DOHH2 (cell line): ENCODE data around the gene COL4A1.

Experiments used
- H3F3A ChIP-seq: fragments of 200-600 bp; sonication (generic), shearing (Covaris generic); 2 replicates; pipeline ENCODE4 v1.6.0; 2016; ENCODE audit warnings: antibody characterized with exemption, mild to moderate bottlenecking; ENCODE audit not compliant: control insufficient read depth, insufficient read depth
- H3K27ac ChIP-seq: fragments of 200-600 bp; sonication (generic); 2 replicates; pipeline ENCODE4 v1.5.1; 2014; ENCODE audit warnings: low read depth, mild to moderate bottlenecking, low read length, moderate library complexity
- H3K27me3 ChIP-seq: fragments of 200-600 bp; sonication (generic); 2 replicates; pipeline ENCODE4 v1.6.1; 2014; ENCODE audit warnings: mild to moderate bottlenecking, low read length, mixed read lengths; ENCODE audit not compliant: control insufficient read depth
- H3K36me3 ChIP-seq: fragments of 200-600 bp; sonication (generic); 2 replicates; pipeline ENCODE4 v1.6.1; 2014; ENCODE audit warnings: mild to moderate bottlenecking, low read length, moderate library complexity, mixed read lengths; ENCODE audit not compliant: control insufficient read depth
- H3K4me1 ChIP-seq: fragments of 200-600 bp; sonication (generic); 2 replicates; pipeline ENCODE4 v1.6.1; 2014; ENCODE audit warnings: mild to moderate bottlenecking, low read length, mixed read lengths; ENCODE audit not compliant: control insufficient read depth
- H3K4me2 ChIP-seq: fragments of 200-600 bp; sonication (generic); 2 replicates; pipeline ENCODE4 v1.6.0; 2014; ENCODE audit warnings: mild to moderate bottlenecking, low read length, moderate library complexity
- H3K4me3 ChIP-seq: fragments of 200-600 bp; sonication (generic); 2 replicates; pipeline ENCODE4 v1.5.1; 2014; ENCODE audit warnings: mild to moderate bottlenecking, low read length, mixed read lengths
- H3K79me2 ChIP-seq: fragments of 200-600 bp; sonication (generic); 2 replicates; pipeline ENCODE4 v1.6.1; 2014; ENCODE audit warnings: mild to moderate bottlenecking, low read length, mixed read lengths; ENCODE audit not compliant: control insufficient read depth
- H3K9me2 ChIP-seq: fragments of 200-600 bp; sonication (generic); replicated peaks from 2 replicates; pipeline ENCODE4 v1.6.1; 2014; ENCODE audit warnings: mild to moderate bottlenecking, low read length, mixed read lengths; ENCODE audit not compliant: control insufficient read depth
- H3K9me3 ChIP-seq: fragments of 200-600 bp; sonication (generic); 2 replicates; pipeline ENCODE4 v1.6.1; 2014; ENCODE audit warnings: antibody characterized with exemption, low read length, mixed read lengths; ENCODE audit not compliant: control insufficient read depth, insufficient read depth
- H4K20me1 ChIP-seq: fragments of 200-600 bp; sonication (generic); 2 replicates; pipeline ENCODE4 v1.6.0; 2014; ENCODE audit warnings: low read depth, mild to moderate bottlenecking, antibody characterized with exemption, low read length, moderate library complexity; ENCODE audit not compliant: control insufficient read depth, insufficient read depth
- EZH2phosphoT487 ChIP-seq: fragments of 200-600 bp; sonication (generic); IDR thresholded peaks from 2 replicates; pipeline ENCODE4 v1.6.1; 2017; ENCODE audit warnings: borderline replicate concordance, mild to moderate bottlenecking, antibody characterized with exemption, low read length, moderate library complexity, mixed read lengths
- TF ChIP-seq, protein P1 (sequence below): fragments of 200-600 bp; sonication (generic); IDR thresholded peaks from one replicate; pipeline ENCODE4 v1.5.1; 2014; ENCODE audit warnings: antibody characterized with exemption, mild to moderate bottlenecking, low read depth, low read length; ENCODE audit not compliant: poor library complexity, severe bottlenecking

The COL4A1 gene

GRCh38 chr13:110306340-110306959 lies 507 bp downstream of the COL4A1 start:
- H3K79me2 ChIP-seq, result no peaks in the 10 kb centered on the region
- H3K9me2 ChIP-seq, result no peaks in the 10 kb centered on the region
- H4K20me1 ChIP-seq, result no peaks in the 10 kb centered on the region
- no peak overlapping the region for H3K4me2 ChIP-seq
- no peaks in the 10 kb centered on the region for H3K36me3 ChIP-seq
- H3K9me3 ChIP-seq, result no peaks in the 10 kb centered on the region
- H3K27me3 ChIP-seq, result 0 out of 2 replicates have a peak, but pooled peaks cover 5% of the 10 kb centered on the region
- H3K4me3 ChIP-seq, result no peak overlapping the region
- TF ChIP-seq, protein P1, sequence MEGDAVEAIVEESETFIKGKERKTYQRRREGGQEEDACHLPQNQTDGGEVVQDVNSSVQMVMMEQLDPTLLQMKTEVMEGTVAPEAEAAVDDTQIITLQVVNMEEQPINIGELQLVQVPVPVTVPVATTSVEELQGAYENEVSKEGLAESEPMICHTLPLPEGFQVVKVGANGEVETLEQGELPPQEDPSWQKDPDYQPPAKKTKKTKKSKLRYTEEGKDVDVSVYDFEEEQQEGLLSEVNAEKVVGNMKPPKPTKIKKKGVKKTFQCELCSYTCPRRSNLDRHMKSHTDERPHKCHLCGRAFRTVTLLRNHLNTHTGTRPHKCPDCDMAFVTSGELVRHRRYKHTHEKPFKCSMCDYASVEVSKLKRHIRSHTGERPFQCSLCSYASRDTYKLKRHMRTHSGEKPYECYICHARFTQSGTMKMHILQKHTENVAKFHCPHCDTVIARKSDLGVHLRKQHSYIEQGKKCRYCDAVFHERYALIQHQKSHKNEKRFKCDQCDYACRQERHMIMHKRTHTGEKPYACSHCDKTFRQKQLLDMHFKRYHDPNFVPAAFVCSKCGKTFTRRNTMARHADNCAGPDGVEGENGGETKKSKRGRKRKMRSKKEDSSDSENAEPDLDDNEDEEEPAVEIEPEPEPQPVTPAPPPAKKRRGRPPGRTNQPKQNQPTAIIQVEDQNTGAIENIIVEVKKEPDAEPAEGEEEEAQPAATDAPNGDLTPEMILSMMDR, result no peak
- H3K27ac ChIP-seq, result no peak overlapping the region
- no peaks in the 10 kb centered on the region for H3K4me1 ChIP-seq
- H3F3A ChIP-seq, result no peaks in the 10 kb centered on the region

DNA sequence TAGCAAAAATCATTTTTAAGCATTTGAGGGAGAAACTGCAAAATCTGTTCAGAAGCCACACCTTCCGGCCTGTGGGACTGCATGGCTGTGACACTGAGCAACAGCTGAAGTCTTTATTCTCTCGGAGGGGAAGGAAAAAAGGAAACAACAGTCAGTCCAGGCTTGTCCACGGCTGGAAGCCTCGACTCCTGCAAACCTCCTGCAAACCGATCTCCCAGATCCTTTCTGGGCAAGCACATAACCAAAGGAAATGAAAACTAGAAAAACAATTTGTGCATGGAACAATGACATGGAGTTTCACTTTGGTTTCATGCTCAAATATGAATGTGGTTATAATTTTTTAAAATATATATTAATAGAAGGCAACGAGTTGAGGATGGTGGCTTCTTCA lies 1.0 kb downstream of the COL4A1 start:
- TF ChIP-seq, protein P1, result no peak
- TF ChIP-seq EZH2phosphoT487, result no peak
- H4K20me1 ChIP-seq, result no peaks in the 10 kb centered on the region
- H3K4me2 ChIP-seq, result no peak overlapping the region
- H3K36me3 ChIP-seq, result no peaks in the 10 kb centered on the region
- no peaks in the 10 kb centered on the region for H3K9me3 ChIP-seq
- H3K27ac ChIP-seq, result no peak overlapping the region
- no peaks in the 10 kb centered on the region for H3K4me1 ChIP-seq
- no peak overlapping the region for H3K4me3 ChIP-seq
- H3K79me2 ChIP-seq, result no peaks in the 10 kb centered on the region
- no peaks in the 10 kb centered on the region for H3F3A ChIP-seq
- H3K27me3 ChIP-seq, result 0 out of 2 replicates have a peak, but pooled peaks cover 5% of the 10 kb centered on the region
- H3K9me2 ChIP-seq, result no peaks in the 10 kb centered on the region

- Histone ChIP-seq H3K4me3 (no peak overlapping the region), H3K27ac (no peak overlapping the region), H3K9me2 (no peaks in the 10 kb centered on the region), H4K20me1 (no peaks in the 10 kb centered on the region), H3K27me3 (0 out of 2 replicates have a peak, but pooled peaks cover 5% of the 10 kb centered on the region), H3K4me1 (no peaks in the 10 kb centered on the region), H3F3A (no peaks in the 10 kb centered on the region), H3K9me3 (no peaks in the 10 kb centered on the region), H3K79me2 (no peaks in the 10 kb centered on the region), H3K4me2 (no peak overlapping the region), H3K36me3 (no peaks in the 10 kb centered on the region)
- TF ChIP-seq, protein P1, result no peak
- no peak for TF ChIP-seq EZH2phosphoT487
Measured at GRCh38 chr13:110305544-110305943, 1.4 kb downstream of the COL4A1 start.

DNA sequence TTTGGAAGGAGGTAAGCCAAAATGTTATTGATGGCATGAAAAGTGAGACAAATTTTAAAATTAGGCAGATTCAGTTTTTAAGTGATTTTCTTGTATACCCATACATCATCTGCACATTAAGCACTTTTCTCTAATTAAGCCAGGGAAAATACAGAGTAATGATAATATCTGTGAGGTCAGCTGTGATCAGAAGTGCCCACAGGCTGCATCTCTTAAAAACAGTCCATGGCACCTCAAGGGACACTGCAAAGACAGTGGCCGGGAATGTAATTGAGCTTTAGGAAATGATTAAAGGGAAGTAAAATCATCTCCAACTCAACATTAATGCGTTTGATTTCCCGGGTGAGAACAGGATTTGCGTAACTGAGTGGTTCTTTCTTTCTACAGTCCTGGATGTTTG lies 2.0 kb downstream of the COL4A1 start:
- H3K27ac ChIP-seq, result no peak overlapping the region
- H3F3A ChIP-seq, result no peaks in the 10 kb centered on the region
- no peaks in the 10 kb centered on the region for H3K4me1 ChIP-seq
- no peak overlapping the region for H3K4me2 ChIP-seq
- H3K9me3 ChIP-seq, result no peaks in the 10 kb centered on the region
- H3K79me2 ChIP-seq, result no peaks in the 10 kb centered on the region
- TF ChIP-seq EZH2phosphoT487, result no peak
- TF ChIP-seq, protein P1, result no peak
- H3K27me3 ChIP-seq, result 0 out of 2 replicates have a peak, but pooled peaks cover 5% of the 10 kb centered on the region
- no peaks in the 10 kb centered on the region for H4K20me1 ChIP-seq
- H3K36me3 ChIP-seq, result no peaks in the 10 kb centered on the region
- no peaks in the 10 kb centered on the region for H3K9me2 ChIP-seq
- no peak overlapping the region for H3K4me3 ChIP-seq
